ENCODE measurements around the gene MEOX1. TPM values are rescaled to one million over a fixed set of nuclear protein-coding genes. Genes with fewer than 3 reads are reported as not detected.

MEOX1 gene
- total RNA-seq, 1 experiment from 2014 or later: not detected

GRCh38 chr17:43663383-43663782 is 1.7 kb upstream of the MEOX1 start:
- no peak for TF ChIP-seq CTCF (conservative IDR thresholded peaks at IDR 0.05)
- H3K27ac ChIP-seq (ENCODE audit: insufficient read length, low read depth, low read length): no peak overlapping the region
- no peak overlapping the region for H4K5ac ChIP-seq (ENCODE audit: insufficient read length, low read depth, low read length)
- Mint-ChIP-seq H3K4me1 (peaks cover 27 to 51% of the 10 kb centered on the region in 2 experiments), H3K9me3 (peaks cover 0 to 3% of the 10 kb centered on the region in 2 experiments; a peak in 1 of 5 replicates), H3K36me3 (ENCODE audit: insufficient read depth in 1 of 3, low read depth in 3 of 3) (no peaks in the 10 kb centered on the region; a peak in 1 of 7 replicates), H3K27ac (no peak overlapping the region), H3K4me3 (no peak overlapping the region), H3K27me3 (ENCODE audit: low read depth) (peaks cover 4% of the 10 kb centered on the region; the same call in 1 of the 2 replicates)
- no peaks in the 10 kb centered on the region; the same call in 1 of the 2 replicates for H3K4me1 ChIP-seq (ENCODE audit: insufficient read depth, low read length)
- no peak overlapping the region for H3T11ph ChIP-seq (ENCODE audit: low read length)
- no peaks in the 10 kb centered on the region for H3K23me2 ChIP-seq (ENCODE audit: insufficient read length, low read depth, low read length, poor library complexity, severe bottlenecking)
- no CpG with 5 or more reads among the region's 4 CpGs for WGBS (ENCODE audit: extremely low coverage, insufficient read length, low lambda C conversion rate)
- H3K79me2 ChIP-seq (ENCODE audit: insufficient read depth, low read length): no peaks in the 10 kb centered on the region
- no peak overlapping the region for H3K14ac ChIP-seq (ENCODE audit: insufficient read depth, low read length)
- H3K4ac ChIP-seq (ENCODE audit: low read depth, low read length): no peak overlapping the region
- H2BK5ac ChIP-seq (ENCODE audit: insufficient read length, low read length): no peak overlapping the region
- no peak overlapping the region for H4K91ac ChIP-seq (ENCODE audit: insufficient read length, low read depth, low read length)
- H3K79me1 ChIP-seq (ENCODE audit: insufficient read depth, low read depth, low read length, poor library complexity, severe bottlenecking): no peaks in the 10 kb centered on the region
- no peaks in the 10 kb centered on the region for H3K27me3 ChIP-seq (ENCODE audit: insufficient read depth, low read length)
- no peak overlapping the region for H4K8ac ChIP-seq (replicated peaks; ENCODE audit: insufficient read length, low read depth, low read length)
- H2BK20ac ChIP-seq (ENCODE audit: low read depth, low read length, poor library complexity, severe bottlenecking): no peak overlapping the region
- no peak overlapping the region for H2AK5ac ChIP-seq (ENCODE audit: insufficient read length, low read length)
- H2AFZ ChIP-seq (ENCODE audit: low read length): no peak overlapping the region
- no peak for DNase-seq
- H3K4me2 ChIP-seq (ENCODE audit: insufficient read depth, insufficient read length, low read length): no peak overlapping the region
- H3K18ac ChIP-seq (ENCODE audit: insufficient read length, low read depth, low read length): no peak overlapping the region
- no peak overlapping the region for H3K23ac ChIP-seq (ENCODE audit: insufficient read length, low read depth, low read length)
- H2BK120ac ChIP-seq (ENCODE audit: low read depth, low read length, poor library complexity, severe bottlenecking): no peak overlapping the region
- H3K56ac ChIP-seq (ENCODE audit: insufficient read length, low read depth, low read length): no peak overlapping the region
- no peak overlapping the region for H3K9ac ChIP-seq (ENCODE audit: extremely low read depth, insufficient read length, low read length)
- no peaks in the 10 kb centered on the region for H3K9me3 ChIP-seq (ENCODE audit: control insufficient read depth, low read depth, low read length)
- no peak overlapping the region for H2BK15ac ChIP-seq (ENCODE audit: low read depth, low read length)
- H2BK12ac ChIP-seq (ENCODE audit: insufficient read length, low read depth, low read length): no peak overlapping the region
- H4K20me1 ChIP-seq (ENCODE audit: control insufficient read depth, insufficient read depth, insufficient read length): no peaks in the 10 kb centered on the region
